Stomach (tissue), 9 donors: ENCODE results near the gene GRHPR. TPM values are rescaled to one million over a fixed set of nuclear protein-coding genes. Genes with fewer than 3 reads are reported as not detected.

Experiments used
- DNase-seq, 2 donors: peaks; one replicate each; pipeline versions ENCODE4 v3.0.0 to v3.0.0-alpha.2; 2013 to 2019
- H3K27ac ChIP-seq, 5 donors: fragments of 200-600 bp in 4 of 5; sonication (generic) in 4 of 5; one replicate each; pipeline ENCODE4 v1.5.1; 2013 to 2019; ENCODE audit warnings: mild to moderate bottlenecking in 1 of 5, moderate library complexity in 1 of 5
- H3K27me3 ChIP-seq, 3 donors: fragments of 200-600 bp; sonication (generic); one replicate each; pipeline ENCODE4 v1.5.1; 2017 to 2019; ENCODE audit warnings: mixed run types in 1 of 3
- H3K36me3 ChIP-seq, 4 donors: fragments of 200-600 bp; sonication (generic); 1 replicate in 3 of 4; 2 replicates in 1 of 4; pipeline ENCODE4 v1.5.1; 2016 to 2019
- H3K4me1 ChIP-seq, 4 donors: fragments of 200-600 bp; sonication (generic); one replicate each; pipeline ENCODE4 v1.5.1; 2016 to 2019
- H3K4me3 ChIP-seq, 4 donors: fragments of 200-600 bp; sonication (generic) in 3 of 4; one replicate each; pipeline ENCODE4 v1.5.1; 2016 to 2019; ENCODE audit warnings: mild to moderate bottlenecking in 1 of 4
- H3K9me3 ChIP-seq, 4 donors: fragments of 200-600 bp; sonication (generic); one replicate each; pipeline ENCODE4 v1.5.1; 2016 to 2019
- EP300 ChIP-seq: sonication (generic); formaldehyde crosslinking; IDR thresholded peaks from one replicate; pipeline ENCODE4 v1.6.1; 2017; ENCODE audit warnings: antibody characterized with exemption
- POLR2A ChIP-seq, 4 donors: fragments of 450-650 bp; IDR thresholded peaks; one replicate each; pipeline ENCODE4 v1.6.1; 2016; ENCODE audit warnings: antibody characterized with exemption in 4 of 4, control low read depth in 2 of 4, mild to moderate bottlenecking in 1 of 4, moderate library complexity in 1 of 4
- POLR2AphosphoS5 ChIP-seq, 3 donors: sonication (generic); formaldehyde crosslinking; IDR thresholded peaks; one replicate each; pipeline ENCODE4 v1.6.1; 2016; ENCODE audit warnings: antibody characterized with exemption in 3 of 3
- WGBS, 5 donors: extraction: QIAGEN DNeasy Blood & Tissue Kit in 3 of 5; methylation state at CpG; one replicate each; pipeline versions ENCODE4 v1.1.5 to v1.1.7; 2013 to 2018; 5-methylcytosine and 5-hydroxymethylcytosine counted together
- intact Hi-C: fragments of 100-400 bp; cut with DNase I; formaldehyde crosslinking; loops from one replicate; pipeline ENCODE4 v1.15.1; 2023; ENCODE audit warnings: low total_unique reads
- polyA plus RNA-seq, 3 donors: library from polyadenylated mRNA; stranded (reverse); fragments of 200-250 nt; gene quantifications; one replicate each; pipeline ENCODE4 v1.2.3, GENCODE V29; 2013
- total RNA-seq, 5 donors: library from RNA; depleted of rRNA; stranded (reverse); fragments of >200 nt; gene quantifications; one replicate each; pipeline versions ENCODE4 v1.1.0 to v1.2.3, GENCODE V29; 2014 to 2016
- TF ChIP-seq, protein P1 (sequence below), 7 experiments: fragments of 450-650 bp in 4 of 7; fragments of 200-600 bp in 3 of 7; sonication (generic) in 3 of 7; IDR thresholded peaks; one replicate each; pipeline ENCODE4 v1.5.1; 2016 to 2019; ENCODE audit warnings: antibody characterized with exemption in 7 of 7, control low read depth in 2 of 7, mild to moderate bottlenecking in 1 of 7
- donor health status: healthy with polysubstance abuse.
- donor health status: Bipolar disorder and iron deficiency.
- donor health status: healthy.

Gene GRHPR
- total and polyA plus RNA-seq, 8 donors, result 48.7 to 111 (median 81.4) TPM

DNA sequence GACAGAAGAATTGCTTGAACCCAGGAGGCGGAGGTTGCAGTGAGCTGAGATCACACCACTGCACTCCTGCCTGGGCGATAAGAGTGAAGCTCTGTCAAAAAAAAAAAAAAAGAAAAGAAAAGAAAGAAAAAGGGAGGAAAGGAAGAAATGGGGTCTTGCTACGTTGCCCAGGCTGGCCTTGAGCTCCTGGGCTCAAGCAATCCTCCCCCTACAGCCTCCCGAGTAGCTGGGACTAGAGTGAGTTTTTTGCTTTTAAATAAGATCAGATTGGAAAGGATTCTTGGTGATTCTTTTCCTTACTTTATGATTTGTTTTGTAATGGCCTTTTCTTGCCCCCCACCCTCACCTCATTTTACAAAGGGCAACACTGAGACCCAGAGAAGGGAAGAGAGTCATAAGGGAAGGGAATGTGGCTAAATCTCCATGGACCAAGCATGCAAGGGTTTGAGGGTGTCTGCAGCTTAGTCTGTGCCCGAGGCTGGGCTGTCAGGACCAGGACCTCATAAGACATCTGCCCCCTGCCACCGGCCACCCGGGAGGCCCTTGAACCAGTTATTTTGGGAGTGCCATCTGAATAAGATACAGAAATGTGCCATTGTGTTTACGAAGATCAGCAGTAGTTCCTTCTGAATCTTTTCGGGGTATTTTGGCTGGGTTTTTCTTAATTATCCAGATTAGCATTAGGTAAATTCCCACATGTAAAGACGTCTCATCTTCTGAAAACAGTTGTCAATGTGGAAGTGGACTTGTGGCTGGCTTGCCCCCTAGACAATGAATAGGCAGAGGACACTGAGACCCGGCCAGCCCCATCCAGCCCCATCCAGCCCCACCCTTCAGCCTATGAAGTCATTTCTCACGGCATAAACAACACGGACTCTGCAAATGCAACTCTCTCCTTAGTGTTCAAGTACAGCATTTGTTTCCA, 44.5 kb upstream of the GRHPR start:
- H3K4me3 ChIP-seq, result no peak overlapping the region
- no peak for DNase-seq
- no peaks in the 10 kb centered on the region for H3K4me1 ChIP-seq
- TF ChIP-seq EP300 (no peak), POLR2AphosphoS5 (IDR thresholded peaks at IDR 0.05) (no peak), POLR2A (IDR thresholded peaks at IDR 0.05) (no peak)
- H3K27ac ChIP-seq, result no peak overlapping the region
- intact Hi-C loops, result no loop called here
- WGBS, 5 donors, result 64 to 78% (median 75%) methylated on average over 12 to 13 of the region's 13 CpGs
- H3K36me3 ChIP-seq, result no peaks in the 10 kb centered on the region
- H3K9me3 ChIP-seq, result no peaks in the 10 kb centered on the region
- peaks cover 0 to 4% (median 0%) of the 10 kb centered on the region in 3 donors for H3K27me3 ChIP-seq

DNA sequence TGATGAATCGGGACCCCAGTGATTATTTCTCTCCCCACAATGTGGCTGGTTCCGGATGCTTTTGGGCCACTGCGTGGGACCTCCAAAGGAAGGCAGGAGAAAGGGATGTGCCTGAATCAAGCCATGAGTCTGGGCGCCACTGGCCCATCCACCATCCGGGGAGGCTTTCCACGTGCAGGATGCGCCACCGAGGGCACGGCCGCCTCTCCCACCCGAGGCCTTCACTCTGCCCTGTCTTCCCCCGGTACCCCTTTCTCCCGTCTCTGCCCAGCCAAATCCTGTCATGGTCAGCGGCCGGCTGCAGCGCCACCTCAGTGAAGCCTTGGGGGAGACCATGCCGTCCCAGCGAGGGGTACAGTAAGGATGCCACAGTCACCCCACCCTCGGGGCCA, 43.9 kb upstream of the GRHPR start:
- intact Hi-C loops, result no loop called here
- TF ChIP-seq POLR2A (IDR thresholded peaks at IDR 0.05) (no peak), POLR2AphosphoS5 (IDR thresholded peaks at IDR 0.05) (no peak), EP300 (no peak)
- TF ChIP-seq, protein P1, sequence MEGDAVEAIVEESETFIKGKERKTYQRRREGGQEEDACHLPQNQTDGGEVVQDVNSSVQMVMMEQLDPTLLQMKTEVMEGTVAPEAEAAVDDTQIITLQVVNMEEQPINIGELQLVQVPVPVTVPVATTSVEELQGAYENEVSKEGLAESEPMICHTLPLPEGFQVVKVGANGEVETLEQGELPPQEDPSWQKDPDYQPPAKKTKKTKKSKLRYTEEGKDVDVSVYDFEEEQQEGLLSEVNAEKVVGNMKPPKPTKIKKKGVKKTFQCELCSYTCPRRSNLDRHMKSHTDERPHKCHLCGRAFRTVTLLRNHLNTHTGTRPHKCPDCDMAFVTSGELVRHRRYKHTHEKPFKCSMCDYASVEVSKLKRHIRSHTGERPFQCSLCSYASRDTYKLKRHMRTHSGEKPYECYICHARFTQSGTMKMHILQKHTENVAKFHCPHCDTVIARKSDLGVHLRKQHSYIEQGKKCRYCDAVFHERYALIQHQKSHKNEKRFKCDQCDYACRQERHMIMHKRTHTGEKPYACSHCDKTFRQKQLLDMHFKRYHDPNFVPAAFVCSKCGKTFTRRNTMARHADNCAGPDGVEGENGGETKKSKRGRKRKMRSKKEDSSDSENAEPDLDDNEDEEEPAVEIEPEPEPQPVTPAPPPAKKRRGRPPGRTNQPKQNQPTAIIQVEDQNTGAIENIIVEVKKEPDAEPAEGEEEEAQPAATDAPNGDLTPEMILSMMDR (IDR thresholded peaks at IDR 0.05), result no peak
- no peak for DNase-seq
- Histone ChIP-seq H3K4me3 (no peak overlapping the region), H3K27ac (no peak overlapping the region), H3K27me3 (peaks cover 0 to 4% (median 0%) of the 10 kb centered on the region in 3 donors), H3K36me3 (no peaks in the 10 kb centered on the region), H3K9me3 (no peaks in the 10 kb centered on the region), H3K4me1 (no peaks in the 10 kb centered on the region)
- 87 to 92% (median 91%) methylated on average over 15 to 19 of the region's 19 CpGs for WGBS, 5 donors

DNA sequence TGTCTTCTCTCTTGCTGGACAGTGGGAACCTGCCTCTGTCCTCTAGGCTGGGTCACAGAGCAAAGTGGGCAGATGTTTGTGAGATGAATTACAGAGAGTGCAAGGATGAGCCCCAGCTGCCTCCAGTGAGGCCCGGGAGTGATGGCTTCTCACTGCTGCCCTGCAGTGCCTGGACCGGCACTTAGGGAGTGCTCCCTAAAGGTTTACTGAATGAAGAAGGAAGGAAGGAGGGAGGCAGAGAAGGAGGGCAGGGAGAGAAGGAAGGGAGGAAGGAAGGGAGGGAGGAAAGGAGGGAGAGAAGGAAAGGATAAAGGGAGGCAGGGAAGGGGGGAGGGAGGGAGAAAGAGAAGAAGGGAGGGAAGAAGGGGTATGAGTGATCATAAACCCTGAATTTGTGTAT, 42.7 kb upstream of the GRHPR start:
- 66 to 87% (median 78%) methylated on average over 2 of the region's 2 CpGs for WGBS, 5 donors
- H3K4me3 ChIP-seq, result no peak overlapping the region
- H3K9me3 ChIP-seq, result no peaks in the 10 kb centered on the region
- TF ChIP-seq, protein P1 (IDR thresholded peaks at IDR 0.05), result no peak
- TF ChIP-seq EP300, result no peak
- TF ChIP-seq POLR2AphosphoS5 (IDR thresholded peaks at IDR 0.05), result no peak
- TF ChIP-seq POLR2A (IDR thresholded peaks at IDR 0.05), result no peak
- DNase-seq, result no peak
- H3K36me3 ChIP-seq, result no peaks in the 10 kb centered on the region
- intact Hi-C loops, result no loop called here
- no peaks in the 10 kb centered on the region for H3K4me1 ChIP-seq
- no peaks in the 10 kb centered on the region for H3K27me3 ChIP-seq
- no peak overlapping the region for H3K27ac ChIP-seq

DNA sequence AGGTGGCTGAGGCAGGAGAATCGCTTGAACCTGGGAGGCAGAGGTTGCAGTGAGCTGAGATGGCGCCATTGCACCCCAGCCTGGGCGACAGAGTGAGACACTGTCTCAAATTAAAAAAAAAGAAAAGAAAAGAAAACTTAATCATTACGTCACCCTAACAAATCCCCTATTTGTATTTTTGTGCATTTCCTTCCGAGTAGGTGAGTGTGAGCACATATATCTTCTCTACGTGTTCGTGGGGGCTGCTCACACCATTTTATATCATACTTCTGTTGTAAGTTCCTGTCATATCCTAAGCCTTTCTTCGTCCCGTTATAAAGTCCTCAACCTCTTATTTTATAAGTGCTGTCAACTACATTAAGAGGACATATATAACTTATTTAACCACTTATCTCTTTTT, 41.9 kb upstream of the GRHPR start:
- DNase-seq, result no peak
- H3K9me3 ChIP-seq, result no peaks in the 10 kb centered on the region
- H3K27ac ChIP-seq, result no peak overlapping the region
- TF ChIP-seq POLR2A (IDR thresholded peaks at IDR 0.05) (no peak), POLR2AphosphoS5 (IDR thresholded peaks at IDR 0.05) (no peak), EP300 (no peak)
- TF ChIP-seq, protein P1 (IDR thresholded peaks at IDR 0.05), result no peak
- H3K4me1 ChIP-seq, result no peaks in the 10 kb centered on the region
- no peak overlapping the region for H3K4me3 ChIP-seq
- H3K27me3 ChIP-seq, result no peaks in the 10 kb centered on the region
- intact Hi-C loops, result no loop called here
- no peaks in the 10 kb centered on the region for H3K36me3 ChIP-seq
- 86 to 94% (median 91%) methylated on average over 9 of the region's 9 CpGs for WGBS, 5 donors
